Stimulated activated CD8-positive, alpha-beta memory T cell treated with anti-CD3 and anti-CD28 coated beads, Interleukin-4, amount 100 ng/mL, for 48 hours (primary cell): ENCODE results near the gene ELF4.

Experiments
- DNase-seq: peaks from one replicate; pipeline ENCODE4 v3.0.0-alpha.2; 2020

ELF4 gene

GRCh38 chrX:130083107-130083490, 27.2 kb downstream of the ELF4 start:
- no peak for DNase-seq

GRCh38 chrX:130082244-130083106, 27.8 kb downstream of the ELF4 start:
- peak; percentile 78 for DNase-seq

GRCh38 chrX:130081421-130082045, 28.8 kb downstream of the ELF4 start:
- no peak for DNase-seq

GRCh38 chrX:130080791-130081367, 29.4 kb downstream of the ELF4 start:
- DNase-seq, result no peak

GRCh38 chrX:130079824-130080406, 30.4 kb downstream of the ELF4 start:
- peak; percentile 65 for DNase-seq

GRCh38 chrX:130075777-130076176, 34.5 kb downstream of the ELF4 start:
- no peak for DNase-seq

GRCh38 chrX:130072345-130072740, 38.0 kb downstream of the ELF4 start:
- no peak for DNase-seq

GRCh38 chrX:130071611-130072344, 38.5 kb downstream of the ELF4 start:
- DNase-seq, result no peak

GRCh38 chrX:130066975-130067615, 43.2 kb downstream of the ELF4 start:
- no peak for DNase-seq

- DNase-seq, result peak; percentile 91
Measured at GRCh38 chrX:130060122-130061069, 49.9 kb downstream of the ELF4 start.

- no peak for DNase-seq
Measured at GRCh38 chrX:130058652-130059051, 51.6 kb downstream of the ELF4 start.

- no peak for DNase-seq
Measured at GRCh38 chrX:130057209-130057608, 53.1 kb downstream of the ELF4 start.

GRCh38 chrX:130055899-130056298, 54.4 kb downstream of the ELF4 start:
- no peak for DNase-seq

- no peak for DNase-seq
Measured at GRCh38 chrX:130055103-130055502, 55.2 kb downstream of the ELF4 start.

GRCh38 chrX:130053236-130053635, 57.1 kb downstream of the ELF4 start:
- no peak for DNase-seq

GRCh38 chrX:130051176-130051845, 59.0 kb downstream of the ELF4 start:
- DNase-seq, result no peak

GRCh38 chrX:130049821-130050220, 60.5 kb downstream of the ELF4 start:
- DNase-seq, result no peak

- DNase-seq, result no peak
Measured at GRCh38 chrX:130048686-130049222, 61.5 kb downstream of the ELF4 start.

GRCh38 chrX:130047416-130047815, 62.9 kb downstream of the ELF4 start:
- DNase-seq, result no peak

GRCh38 chrX:130039847-130040246, 70.5 kb downstream of the ELF4 start:
- DNase-seq, result no peak
